NCI-H1092 treated with DMSO at 0.1 percent for 48 hours (cell line): ENCODE results near the gene PLCB1.
A peak's percentile ranks its signal among the peaks of the same experiment; 100 is the strongest.
"Not testable (repeated sequence)": the region's sequence is repeated elsewhere in the genome, so short reads cannot be mapped to it uniquely, and the experiment has no call there.

ENCODE experiments used
- DNase-seq: peaks from one replicate; lab custom pipeline; 2025; lab: John Stamatoyannopoulos, UW

The PLCB1 gene

DNA sequence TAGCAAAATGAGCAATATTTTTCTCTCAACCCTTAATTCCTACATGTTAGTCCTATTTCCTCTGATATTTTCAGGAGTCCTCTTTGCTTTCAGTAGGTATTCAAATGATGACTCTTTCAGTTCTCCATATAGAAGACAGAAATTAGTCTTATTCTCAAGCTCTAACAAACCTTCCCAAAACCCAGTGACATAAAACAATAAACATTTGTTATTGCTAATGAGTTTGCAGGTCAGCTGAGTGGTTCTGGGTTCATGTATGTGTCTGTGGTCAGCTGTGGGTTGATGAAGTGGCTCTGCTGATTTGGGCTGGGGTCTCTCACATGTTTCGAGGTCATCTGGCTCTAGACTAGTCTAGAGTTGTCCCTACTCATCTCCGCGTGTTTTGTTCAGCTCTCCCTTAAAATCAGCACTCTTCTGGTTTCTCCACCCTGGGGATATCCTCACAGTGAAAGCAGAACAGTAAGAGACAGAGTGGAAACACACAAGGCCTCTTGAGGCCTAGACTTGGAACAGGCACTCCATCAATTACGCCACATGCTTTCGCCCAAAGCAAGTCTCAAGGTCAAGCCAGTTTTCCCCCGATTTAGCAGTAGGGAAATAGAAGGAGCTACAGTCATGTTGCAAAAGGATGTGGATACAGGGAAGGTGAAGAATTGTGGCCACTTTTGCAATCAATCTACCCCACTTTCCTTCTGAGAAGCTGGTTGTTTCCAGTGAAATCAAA is 273.0 kb downstream of the PLCB1 start:
- no peak for DNase-seq

DNA sequence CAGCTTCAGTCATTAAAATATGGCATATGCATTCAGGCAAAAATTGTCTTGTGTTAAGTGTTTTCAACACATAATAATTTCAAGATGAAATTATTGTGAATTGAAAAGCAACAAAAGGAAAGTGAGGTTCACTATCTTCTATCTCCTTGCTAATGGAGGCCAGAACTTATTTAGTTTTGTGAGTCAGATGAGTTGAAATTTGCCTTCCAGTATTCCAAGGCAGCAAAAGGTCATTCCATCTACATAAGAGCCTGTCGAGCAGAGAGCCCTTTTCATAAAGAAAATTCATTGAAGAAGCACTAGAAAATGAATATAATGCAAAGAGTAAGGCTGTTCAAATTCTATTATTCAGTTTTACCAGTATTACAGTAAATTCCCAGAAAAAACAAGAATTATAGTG is 274.3 kb downstream of the PLCB1 start:
- no peak for DNase-seq

DNA sequence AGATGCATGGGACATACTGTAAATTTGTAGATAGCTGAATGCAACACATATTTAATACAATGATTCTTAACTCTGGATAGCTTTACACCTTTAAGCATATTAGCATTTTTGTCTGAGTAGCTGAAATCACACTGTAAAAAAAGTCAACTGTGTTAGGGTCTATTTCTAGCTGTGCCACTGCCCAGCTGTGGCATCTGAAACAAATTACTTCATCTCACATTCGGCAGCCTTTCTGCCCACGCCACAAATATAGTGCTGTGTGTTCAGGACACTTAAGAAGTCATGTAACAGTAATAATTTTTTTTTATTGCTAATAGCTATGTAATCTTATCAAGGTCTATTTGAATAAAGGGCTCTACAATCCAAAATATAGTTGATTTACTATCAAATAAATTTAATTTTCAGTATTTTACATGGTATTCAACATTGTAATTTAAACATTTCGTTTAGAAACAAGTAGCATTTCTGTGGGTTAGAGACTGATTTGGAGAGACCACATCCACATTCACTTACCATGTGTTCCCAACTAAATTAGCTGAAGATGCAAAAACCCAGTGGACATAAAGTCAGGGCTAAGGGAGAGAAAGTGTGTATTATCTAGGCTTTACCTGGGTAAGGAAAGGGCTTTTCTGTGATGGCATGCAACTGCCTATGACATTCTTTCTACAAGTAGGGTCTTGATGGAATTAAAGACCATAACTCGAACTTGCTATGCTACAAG is 276.7 kb downstream of the PLCB1 start:
- DNase-seq, result no peak

GRCh38 chr20:8413691-8414090 is 281.6 kb downstream of the PLCB1 start:
- DNase-seq, result no peak

DNA sequence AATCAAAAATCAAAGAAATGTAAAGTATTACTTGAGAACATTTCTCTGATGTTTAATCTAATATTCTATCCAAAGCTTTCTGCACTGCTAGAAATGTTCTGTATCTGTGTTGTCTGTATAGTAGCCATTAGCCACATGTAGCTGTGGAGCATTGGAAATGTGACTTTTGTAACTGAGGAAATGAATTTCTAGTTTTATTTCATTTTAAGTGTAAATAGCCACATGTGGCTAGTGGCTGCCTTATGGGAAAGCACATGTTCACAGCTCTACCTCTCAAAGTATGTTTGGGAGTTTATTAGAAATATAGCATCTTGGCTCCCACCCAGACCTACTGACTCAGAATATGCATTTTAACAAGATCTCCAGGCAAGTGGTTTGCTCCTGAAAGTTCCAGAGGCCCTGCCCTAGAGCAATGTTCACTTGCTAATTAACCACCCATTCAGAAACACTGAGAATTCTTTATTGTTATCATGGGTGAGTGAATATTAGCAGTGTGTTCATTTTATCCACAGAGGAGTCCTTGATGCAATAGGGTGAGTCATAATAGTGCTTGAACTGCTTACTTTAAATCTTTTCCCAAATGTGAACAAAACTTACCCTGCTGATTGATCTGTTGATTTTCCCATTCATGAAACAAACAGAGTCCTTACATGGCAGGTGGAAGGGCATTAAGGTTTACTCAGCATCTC is 282.7 kb downstream of the PLCB1 start:
- peak; percentile 49 for DNase-seq

- DNase-seq, result no peak
These were observed 289.9 kb downstream of the PLCB1 start for GRCh38 chr20:8421981-8422380.

- no peak for DNase-seq
These were observed 291.4 kb downstream of the PLCB1 start for GRCh38 chr20:8423482-8423881.

GRCh38 chr20:8424010-8424409 is 291.9 kb downstream of the PLCB1 start:
- DNase-seq, result no peak

DNA sequence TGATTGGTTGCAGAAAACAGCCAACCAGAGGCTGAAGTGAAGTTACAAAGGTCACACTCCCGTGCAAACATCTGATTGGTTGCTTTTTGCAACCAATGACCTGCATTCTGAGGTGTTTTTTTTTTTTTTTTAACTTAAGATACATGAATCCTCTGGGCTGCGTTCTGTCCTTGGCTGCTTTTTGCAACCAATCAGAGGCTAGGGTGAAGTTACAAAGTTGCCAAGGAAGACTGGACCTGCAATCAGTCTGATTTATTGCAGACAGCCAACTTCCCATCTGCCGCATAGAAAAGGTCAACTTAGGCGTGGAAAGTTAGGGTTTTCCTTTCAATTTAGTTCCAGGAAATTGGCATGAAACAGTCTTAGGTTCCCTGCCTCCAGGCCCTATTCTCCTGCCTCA is 292.9 kb downstream of the PLCB1 start:
- DNase-seq, result no peak

GRCh38 chr20:8425802-8426201 is 293.7 kb downstream of the PLCB1 start:
- DNase-seq, result no peak

DNA sequence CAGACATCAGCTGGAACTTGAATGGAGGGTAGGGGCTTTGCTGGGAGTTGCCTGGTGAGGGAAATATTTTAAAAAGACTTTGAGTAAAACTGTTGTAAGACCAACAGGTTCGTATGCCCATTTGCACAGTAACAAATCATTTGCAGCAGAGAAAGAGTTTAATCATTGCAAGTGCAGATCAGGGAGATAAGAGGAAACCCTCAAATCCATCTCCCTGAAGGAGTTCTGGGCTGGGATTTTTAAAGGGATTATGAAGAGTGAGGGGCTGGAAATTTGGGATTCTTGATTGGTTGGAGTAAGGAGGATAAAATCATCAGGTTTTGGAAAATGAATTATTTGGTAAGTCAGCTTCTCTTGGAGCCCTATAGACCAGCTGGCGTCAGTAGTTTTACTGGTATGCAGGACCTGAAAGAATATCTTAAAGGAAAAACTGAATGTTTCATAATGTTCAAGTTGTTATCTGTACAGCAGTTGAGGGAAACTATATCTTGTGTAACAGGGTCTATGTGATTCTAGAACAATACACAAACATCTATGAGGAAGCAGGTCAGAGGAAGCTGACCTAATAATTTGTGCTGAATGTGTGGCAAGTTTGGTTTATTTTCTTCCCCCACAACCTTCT is 295.5 kb downstream of the PLCB1 start:
- no peak for DNase-seq

DNA sequence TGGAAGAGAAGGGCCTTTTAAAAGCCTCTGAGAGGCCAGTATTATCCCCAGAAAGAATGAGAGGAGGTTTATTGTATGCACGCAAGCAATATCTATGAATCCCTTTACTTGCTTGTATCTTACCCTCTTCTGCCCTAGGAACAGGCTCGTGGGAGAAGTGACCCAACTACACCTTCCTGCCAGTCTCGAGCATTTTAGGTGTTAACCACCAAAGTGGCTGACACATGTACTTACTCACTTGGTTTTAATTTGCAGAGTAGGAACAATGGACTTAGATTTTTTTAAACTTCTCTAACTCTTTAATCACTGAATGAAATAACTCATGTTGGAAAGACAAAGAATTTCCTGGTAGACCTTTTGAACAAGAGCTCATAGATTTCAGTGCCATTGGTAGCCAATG is 296.9 kb downstream of the PLCB1 start:
- DNase-seq, result no peak

GRCh38 chr20:8431538-8432434 is 299.7 kb downstream of the PLCB1 start:
- peak; percentile 94 for DNase-seq

DNA sequence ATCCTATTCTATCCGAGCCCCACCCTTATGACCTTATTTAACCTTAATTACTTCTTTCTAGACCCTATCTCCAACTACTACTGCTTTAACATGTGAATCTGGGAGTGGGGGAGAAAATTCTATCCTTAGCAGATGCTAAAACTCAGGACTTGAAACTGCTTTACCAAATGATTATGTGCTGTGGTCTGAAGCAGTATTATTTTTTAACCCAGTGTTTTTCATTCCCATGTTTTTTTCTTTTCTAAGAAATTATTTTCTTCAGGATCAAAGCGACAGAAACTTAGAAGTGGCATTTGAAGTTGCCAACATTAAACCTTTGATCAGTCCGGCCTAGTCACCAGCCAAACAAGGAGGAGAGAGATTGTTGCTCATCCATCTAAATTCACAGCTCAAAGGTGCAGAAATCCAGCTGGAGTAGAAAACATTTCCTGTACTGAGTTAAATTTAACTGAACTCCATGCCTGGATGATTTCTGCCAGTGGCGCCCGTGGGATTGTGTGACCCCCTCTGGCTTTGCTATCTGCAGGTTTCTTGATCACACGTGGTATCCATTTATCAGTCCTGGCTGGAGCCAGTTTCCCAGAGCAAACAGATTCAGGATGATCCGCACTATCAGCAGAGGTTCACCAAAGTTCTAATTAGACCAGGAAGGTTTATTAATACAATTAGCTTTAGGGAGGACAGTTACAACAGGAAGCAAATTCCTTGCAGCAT is 300.5 kb downstream of the PLCB1 start:
- peak; percentile 58 for DNase-seq

DNA sequence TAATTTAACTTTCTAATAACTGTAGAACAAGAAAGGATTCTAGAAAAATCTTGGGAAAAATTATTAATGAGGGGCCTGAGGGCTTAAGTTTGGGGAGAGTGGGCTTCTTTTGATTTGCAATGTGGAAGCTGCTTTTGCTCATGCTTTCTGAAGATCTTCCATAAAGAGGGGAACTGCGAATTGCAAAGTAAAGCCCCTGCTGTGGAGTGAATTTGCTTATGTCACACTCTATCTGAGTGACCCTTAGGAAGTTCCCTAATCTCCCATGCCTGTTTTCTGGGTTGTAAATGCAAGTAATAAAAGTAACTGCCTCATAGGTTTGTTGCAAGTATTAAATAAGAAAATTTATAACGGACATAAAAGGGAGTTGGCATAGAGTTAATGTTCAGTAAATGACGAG is 301.2 kb downstream of the PLCB1 start:
- DNase-seq, result no peak

- no peak for DNase-seq
These were observed 302.3 kb downstream of the PLCB1 start for GRCh38 chr20:8434326-8434876.

GRCh38 chr20:8435285-8436035 is 303.4 kb downstream of the PLCB1 start:
- DNase-seq, result no peak

DNA sequence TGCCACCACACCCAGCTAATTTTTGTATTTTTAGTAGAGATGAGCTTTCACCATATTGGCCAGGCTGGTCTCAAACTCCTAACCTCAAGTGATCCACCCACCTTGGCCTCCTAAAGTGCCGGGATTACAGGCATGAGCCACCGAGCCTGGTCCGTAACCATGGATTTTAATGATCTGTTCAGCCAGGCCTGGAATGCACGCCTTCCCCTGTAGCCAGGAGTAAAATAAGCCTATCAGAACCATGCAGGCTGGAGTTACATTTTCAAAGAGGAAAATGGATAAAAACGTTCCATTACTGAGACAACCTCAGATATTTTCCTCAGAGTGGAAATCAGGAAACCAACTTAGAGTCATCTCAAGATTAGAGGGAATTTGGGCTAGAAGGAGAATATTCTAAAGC is 304.9 kb downstream of the PLCB1 start:
- not testable (repeated sequence) for DNase-seq

GRCh38 chr20:8438748-8439147 is 306.7 kb downstream of the PLCB1 start:
- no peak for DNase-seq
